GM18867 (cell line): ENCODE data around the gene UPK1B.
"Not testable (repeated sequence)": the region's sequence is repeated elsewhere in the genome, so short reads cannot be mapped to it uniquely, and the experiment has no call there.

Source experiments
- ATAC-seq: cut with Tn5 transposase; IDR thresholded peaks from one replicate; pipeline ENCODE4 v1.9.1; 2021; ENCODE audit warnings: mild to moderate bottlenecking, moderate library complexity; ENCODE audit not compliant: unreplicated experiment

The UPK1B gene

DNA sequence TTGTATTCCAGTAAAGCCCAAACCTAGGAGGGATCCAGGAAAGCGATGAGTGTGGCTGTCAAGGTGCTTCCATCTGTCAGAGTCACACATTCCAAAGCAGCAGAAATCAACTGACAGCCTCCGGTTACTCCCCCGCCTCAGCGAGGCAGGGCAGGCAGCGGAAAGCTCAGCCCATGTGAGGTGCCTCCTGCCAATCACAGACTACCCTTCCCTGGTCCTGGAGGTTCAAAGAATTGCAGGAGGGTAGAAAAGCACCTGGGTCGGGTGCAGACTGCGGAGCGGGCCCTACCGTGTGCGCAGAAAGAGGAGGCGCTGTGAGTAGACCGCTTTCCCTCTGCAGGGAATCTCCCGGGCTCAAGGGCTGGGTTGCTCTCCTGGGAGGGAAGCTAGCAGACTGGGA, at the start of gene UPK1B:
Gene UPK1B, plus strand, starts transcription at position 274 of the 400 bp plus-strand sequence. CDS start 13,144 bp downstream, outside the sequence.
- no peak for ATAC-seq

DNA sequence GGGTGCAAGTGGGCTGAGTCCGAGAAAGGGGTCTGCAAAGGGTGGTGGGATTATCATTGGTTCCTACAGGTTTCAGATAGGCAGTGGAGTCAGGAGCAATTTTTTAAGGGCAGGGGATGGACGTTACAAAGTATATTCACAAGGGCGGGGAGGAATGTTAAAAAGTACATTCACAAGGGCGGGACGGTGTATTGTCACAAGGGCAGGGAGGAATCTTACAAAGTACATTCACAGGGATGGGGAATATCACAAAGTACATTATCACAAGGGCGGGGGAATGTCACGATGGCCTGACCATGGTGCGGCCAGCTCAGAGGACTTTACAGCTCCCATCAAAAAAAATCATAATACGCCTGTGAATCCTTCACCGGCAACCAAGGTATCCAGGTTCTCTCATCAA, 48.1 kb upstream of the UPK1B start:
- no peak for ATAC-seq

DNA sequence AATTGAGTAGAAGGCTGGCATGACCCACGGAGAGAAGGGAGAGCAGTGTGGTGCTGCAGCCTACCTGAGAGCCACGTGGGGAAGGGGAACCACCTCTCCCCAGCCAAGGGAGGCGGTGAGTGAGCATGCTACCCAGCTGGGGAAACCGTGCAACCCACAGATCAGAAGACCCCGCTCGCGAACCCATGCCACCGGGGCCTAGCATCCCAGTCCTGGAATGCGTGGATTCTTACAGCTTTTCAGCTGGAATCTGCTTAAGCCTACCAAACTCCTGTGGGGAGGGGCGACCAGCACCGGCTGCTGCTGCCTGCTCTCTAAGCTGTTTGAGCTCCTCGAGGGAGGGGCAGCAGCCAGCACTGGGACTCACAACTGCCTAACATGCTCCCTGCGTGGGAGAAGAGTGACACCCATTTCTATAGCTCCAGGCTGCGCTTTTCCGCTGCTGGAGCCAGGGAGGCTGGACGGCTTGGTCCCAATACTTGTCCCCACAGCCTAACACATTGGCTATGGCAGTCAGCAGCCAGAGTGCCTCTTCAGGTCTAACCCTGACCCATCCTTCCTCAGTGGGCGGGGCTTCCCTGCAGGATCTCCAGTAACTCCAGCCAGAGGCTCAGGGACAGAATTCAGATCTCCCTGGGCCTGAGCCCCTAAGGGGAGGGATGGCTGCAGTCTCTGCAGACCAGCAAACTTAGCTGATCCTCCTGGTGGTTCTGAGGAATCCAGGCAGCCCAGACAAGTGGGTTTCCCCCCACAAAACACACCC, 47.5 kb upstream of the UPK1B start:
- no peak for ATAC-seq

DNA sequence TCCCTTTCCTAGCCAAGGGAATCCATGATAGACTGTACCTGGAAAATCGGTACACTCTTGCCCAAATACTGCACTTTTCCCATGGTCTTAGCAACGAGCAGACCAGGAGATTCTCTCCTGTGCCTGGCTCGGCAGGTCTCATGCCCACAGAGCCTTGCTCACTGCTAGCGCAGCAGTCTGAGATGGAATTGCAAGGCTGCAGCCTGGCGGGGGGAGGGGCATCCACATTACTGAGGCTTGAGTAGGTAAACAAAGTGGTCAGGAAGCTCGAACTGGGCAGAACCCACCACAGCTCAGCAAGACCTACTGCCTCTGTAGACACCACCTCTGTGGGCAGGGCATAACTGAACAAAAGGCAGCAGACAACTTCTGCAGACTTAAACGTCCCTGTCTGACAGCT, 43.1 kb upstream of the UPK1B start:
- not testable (repeated sequence) for ATAC-seq

DNA sequence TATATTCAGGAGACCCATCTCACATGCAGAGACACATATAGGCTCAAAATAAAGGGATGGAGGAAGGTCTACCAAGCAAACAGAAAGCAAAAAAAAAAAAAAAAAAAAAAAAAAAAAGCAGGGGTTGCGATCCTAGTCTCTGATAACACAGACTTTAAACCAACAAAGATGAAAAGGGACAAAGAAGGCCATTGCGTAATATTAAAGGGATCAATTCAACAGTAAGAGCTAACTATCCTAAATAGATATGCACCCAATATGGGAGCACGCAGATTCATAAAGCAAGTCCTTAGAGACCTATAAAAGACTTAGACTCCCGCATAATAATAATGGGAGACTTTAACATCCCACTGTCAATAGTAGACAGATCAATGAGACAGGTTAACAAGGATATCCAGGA, 41.1 kb upstream of the UPK1B start:
- not testable (repeated sequence) for ATAC-seq

DNA sequence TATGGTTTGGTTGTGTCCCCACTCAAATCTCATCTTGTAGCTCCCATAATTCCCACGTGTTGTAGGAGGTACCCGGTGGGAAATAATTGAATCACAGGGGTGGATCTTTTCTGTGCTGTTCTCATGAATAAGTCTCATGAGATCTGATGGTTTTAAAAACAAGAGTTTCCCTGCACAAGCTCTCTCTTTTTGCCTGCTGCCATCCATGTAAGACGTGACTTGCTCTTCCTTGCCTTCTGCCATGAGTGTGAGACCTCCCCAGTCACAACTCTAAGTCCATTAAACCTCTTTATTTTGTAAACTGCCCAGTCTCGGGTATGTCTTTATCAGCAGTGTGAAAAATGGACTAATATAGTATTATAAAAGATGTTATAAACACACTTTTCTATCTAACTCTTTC, 34.0 kb upstream of the UPK1B start:
- ATAC-seq: not testable (repeated sequence)

DNA sequence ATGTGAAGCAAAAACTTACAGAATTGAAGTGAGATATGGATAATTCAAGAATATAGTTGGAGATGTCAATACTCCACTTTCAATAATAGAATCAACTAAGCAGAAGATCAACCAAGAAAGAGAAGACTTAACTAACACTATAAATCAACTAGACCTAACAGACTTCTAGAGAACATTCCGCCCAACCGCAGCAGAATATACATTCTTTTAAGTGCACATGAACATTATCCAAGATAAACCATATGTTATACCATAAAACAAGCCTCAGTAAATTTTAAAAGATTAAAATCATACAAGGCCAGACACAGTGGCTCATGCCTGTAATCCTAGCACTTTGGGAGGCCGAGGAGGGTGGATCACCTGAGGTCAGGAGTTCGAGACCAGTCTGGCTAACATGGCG, 32.9 kb upstream of the UPK1B start:
- no peak for ATAC-seq

DNA sequence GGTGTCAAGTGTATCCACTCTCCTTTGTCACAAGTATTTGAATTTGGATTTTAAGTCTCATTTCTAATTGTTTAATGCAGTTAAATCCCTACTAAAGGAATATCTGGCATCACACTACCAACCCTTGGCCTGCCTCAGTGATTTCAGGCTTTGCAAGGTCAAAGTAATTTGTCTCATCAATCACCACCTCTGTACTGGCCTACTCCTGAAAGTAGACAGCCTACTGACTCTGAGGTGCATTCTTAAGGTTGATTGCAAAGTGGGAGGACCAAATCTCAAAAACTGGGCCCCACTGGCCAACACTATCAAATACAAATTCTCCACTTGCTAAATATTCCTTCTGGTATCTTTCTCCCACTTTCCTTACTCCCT, 28.3 kb upstream of the UPK1B start:
- ATAC-seq: peak; percentile 9

DNA sequence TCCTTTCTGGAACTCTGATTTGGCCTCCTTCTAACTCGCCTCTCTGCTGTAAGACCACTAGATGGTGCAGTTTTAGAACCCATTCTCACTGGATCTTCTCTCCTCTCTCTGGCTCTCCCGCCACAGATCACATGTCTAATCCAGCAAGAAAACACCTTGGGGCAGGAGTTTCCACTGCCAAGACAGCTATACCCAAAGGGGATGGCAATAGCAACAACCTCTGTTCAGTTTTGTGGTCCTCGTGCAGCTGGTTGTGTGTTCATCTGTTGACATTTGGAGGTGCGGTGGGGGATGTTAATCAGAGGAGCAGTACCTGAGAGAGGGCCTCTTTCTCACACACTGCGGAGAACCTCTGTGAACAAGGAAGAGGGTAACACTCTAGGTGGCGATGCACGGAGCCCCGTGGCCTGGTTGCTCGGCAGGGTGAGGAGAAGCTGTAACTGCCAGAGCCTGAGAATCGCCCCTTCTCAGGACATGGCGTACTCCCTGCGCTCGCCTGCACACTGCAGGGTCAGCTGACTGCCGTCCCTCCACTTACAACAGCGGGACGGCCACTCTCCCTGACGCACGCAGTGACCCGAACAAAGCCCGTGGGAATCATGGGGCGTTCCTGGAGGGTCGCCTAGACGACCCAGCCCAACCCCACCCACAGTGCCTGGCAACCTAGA, 27.8 kb upstream of the UPK1B start, which contains the start of gene TEX55:
Gene TEX55, plus strand, starts transcription at position 666 of the 668 bp plus-strand sequence. CDS start 25 bp downstream, outside the sequence.
- peak; percentile 74 for ATAC-seq

DNA sequence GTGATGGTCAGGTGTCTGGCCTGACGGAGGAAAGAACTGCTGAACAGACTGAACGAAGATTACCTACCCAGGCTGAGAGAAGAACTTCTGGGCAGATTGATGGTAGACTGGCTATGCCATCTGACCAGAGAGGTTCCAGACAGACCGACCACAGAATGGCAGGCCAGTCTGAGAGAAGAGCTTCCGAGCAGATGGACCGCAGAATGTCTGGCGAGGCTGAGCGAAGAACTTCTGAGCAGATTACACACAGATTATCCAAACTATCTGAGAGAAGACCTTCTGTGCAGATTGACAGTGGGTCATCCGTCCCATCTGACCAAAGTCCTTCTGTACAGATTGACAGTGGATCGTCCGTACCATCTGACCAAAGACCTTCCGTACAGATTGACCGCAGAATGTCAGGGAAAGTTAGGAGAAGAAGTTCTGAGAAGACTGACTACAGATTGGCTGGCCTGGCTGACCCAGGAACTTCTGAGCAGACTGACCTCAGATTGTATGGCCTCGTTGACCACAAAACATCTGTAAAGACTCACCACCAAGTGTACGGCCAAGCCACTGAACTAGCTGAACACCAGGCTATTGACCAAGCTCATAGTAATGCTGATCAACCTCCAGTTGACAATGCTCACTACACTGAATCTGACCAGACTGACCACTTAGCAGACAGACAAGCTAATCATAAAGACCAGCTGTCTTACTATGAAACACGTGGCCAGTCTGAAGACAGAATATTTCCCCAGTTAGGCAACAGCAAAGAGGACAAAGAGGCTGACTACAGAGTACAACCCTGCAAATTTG, 26.6 kb upstream of the UPK1B start:
- no peak for ATAC-seq

DNA sequence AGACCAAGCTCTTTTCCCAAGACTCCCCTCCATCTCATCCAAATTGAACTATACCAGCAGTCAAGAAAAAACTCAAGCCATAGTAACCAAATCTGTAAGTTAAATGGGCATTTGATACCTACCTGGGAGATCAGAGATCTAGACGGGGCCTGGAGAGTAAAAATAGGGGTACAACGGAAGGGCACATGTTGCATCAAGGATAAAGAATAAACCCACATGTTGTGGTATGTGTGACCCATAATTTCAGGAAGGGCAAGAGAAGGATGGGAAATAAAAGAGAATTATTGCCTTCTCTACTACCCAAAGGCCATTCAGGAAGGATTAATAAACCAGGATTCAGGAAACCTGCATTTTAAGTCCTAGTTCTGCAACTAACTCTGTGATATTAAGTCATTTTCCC, 25.9 kb upstream of the UPK1B start:
- no peak for ATAC-seq

DNA sequence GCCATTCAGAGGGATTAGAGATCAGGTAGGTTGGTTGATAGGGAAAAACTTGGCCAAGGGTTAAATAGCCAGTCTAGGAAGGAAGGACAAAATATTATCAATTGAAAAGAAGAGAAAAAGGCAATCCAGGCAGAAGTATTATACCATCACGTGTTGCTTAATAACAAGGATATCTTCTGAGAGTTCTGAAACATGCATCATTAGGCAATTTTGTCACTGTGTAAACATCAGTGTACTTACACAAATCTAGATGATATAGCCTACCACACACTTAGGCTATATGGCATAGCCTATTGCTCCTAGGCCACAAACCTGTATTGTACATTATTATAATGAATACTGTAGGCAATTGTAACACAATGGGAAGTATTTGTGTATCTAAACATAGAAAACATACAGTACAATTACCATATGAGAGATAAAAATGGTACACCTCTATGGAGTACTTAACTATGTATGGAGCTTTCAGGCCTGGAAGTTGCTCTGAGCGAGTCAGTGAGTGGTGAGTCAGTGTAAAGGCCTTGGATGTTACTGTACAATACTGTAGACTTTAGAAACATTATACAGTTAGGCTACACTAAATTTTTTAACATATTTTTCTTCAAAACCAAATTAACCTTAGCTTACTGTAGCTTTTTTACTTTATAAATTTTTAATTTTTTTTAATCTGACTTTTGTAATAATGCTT, 24.8 kb upstream of the UPK1B start:
- no peak for ATAC-seq

DNA sequence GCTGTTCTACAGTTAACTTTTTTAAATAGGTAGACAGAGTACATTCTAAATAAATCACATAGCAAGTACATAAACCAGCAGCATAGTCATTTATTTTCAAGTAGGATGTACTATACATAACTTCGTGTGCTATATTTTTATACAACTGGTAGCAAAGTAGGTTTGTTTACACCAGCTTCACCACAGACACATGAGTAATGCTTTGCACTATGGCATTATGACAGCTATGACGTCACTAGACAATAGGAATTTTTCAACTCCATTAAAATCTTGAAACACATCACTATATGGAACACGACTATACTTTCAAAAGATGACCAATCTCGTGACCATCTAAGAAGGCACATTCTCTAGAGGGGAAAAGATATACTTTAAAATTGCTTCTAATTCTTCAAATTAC, 23.9 kb upstream of the UPK1B start:
- no peak for ATAC-seq

DNA sequence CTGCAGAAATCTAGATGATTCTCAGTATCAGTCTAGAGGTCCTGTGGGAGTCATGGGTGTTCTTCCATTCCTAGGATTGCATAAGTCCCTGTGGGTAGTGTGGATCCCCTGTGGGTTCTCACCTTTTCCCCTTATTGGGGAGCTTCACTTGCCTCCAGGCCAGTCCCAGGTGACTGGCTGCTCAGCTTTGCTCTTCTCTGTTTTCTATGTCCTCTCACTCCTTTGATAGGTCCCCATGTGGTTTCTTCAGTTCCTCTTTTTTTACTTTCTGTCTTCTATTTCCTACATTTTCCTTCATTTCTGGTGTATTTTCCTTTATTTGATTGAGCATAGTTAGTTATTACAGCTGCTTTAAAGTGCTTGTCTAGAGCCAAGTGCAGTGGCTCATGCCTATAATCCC, 16.5 kb upstream of the UPK1B start:
- ATAC-seq: no peak

DNA sequence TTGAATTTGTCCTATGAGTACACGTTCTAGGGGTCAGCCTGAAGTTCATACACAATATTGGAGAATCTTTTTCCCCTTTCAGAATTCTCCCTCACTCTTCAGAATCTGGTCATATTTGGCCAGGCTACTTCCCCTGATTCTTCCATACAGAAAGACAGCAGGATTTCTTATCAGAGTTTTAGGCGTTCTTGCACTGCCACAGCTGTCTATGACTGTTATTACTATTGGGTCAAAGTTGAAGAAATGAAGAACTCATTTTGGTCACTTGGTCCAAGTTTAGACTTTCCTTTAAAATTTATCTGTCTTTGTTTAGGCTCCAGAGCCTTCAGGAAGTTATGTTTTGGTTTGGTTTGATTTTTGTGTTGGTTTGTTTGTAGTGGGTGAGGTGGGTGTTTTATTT, 15.4 kb upstream of the UPK1B start:
- ATAC-seq: no peak

DNA sequence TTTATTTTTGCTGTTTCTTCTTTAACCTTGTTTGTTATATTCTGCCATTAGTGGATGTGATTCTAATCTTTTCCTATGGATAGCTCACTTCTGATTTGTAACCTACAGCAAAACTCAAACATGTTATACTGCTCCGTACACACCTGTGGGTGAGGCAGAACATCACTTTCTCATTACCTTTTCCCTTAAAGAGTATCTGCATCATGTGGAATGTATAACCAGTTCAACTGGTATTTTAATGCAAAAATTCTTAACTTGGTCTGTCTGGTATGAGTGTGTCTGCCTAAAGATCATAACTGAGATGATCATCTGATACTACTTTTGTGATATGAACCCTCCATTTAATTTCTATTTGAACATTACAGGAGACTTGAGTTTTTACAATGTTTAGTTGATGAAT, 13.0 kb upstream of the UPK1B start:
- no peak for ATAC-seq

DNA sequence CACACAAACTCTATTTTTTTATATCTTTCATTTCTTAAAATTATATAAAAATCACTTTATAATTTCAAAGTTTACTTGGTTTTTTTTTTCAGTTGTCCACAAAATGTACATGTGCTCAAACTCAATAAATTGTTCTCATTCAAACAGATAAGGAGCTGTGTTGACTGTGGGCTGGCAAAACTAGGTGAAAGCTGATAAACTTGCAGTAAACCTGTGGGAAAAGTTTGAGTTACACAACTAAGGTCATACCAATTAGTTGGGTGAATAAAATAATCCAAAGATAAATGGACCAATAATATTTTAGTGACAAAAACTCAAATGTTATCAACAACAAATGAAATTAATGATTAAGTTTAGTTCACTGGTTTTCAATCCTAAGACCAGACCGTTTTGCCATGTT, 12.6 kb upstream of the UPK1B start:
- no peak for ATAC-seq

DNA sequence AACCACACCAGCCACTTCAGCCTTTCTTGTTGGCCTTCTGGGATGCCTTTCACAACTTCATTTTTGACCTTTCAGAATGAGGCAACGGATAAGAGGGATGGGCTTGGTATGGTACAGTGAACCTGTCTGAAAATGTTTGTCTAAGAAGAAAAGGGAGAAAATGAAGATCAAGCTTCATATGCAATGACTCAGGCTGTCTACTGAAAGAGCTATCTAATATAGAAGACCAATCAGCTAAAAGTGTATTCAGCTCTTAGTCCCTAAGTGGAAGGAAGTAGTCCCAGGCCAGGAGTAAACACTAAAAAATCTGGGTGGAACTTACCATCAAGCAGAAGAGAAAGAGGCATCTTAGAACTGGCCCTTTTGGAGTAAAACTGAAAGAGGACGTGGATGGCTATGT, 12.2 kb upstream of the UPK1B start:
- ATAC-seq: no peak

DNA sequence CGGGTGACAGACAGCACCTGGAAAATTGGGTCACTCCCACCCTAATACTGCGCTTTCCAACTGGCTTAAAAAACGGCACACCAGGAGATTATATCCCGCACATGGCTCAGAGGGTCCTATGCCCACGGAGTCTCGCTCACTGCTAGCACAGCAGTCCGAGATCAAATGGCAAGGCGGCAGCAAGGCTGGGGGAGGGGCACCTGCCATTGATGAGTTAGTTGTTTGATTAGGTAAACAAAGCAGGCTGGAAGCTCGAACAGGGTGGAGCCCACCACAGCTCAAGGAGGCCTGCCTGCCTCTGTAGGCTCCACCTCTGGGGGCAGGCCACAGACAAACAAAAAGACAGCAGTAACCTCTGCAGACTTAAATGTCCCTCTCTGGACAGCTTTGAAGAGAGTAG, 8.7 kb upstream of the UPK1B start:
- not testable (repeated sequence) for ATAC-seq

DNA sequence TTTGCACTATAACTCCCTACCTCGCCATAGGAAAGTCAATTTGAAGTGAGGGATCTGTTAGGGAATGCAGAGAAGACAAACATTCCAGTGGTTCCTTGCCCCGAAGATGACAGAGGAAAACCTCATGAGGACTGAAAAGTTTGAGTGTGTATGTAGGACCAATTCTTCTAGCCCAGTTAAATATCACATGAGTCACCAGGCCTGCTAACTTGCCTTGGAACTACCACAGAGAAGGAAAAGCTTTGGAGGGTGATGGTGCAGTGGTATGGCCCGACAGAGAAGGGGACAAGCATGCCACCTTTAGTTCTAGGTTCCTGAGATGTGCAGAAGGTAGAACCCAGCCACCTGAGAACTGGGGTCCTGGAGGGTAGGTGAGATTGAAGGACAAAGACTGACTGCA, 2.6 kb upstream of the UPK1B start:
- no peak for ATAC-seq
